Islet of Langerhans (tissue), 1 donor: ENCODE results near the gene CELF3.

Experiments
- FAIRE-seq: peaks from one replicate; lab custom pipeline; 2011; peaks lifted over from hg19 to GRCh38; lab: Jason Lieb, UNC

The CELF3 gene

DNA sequence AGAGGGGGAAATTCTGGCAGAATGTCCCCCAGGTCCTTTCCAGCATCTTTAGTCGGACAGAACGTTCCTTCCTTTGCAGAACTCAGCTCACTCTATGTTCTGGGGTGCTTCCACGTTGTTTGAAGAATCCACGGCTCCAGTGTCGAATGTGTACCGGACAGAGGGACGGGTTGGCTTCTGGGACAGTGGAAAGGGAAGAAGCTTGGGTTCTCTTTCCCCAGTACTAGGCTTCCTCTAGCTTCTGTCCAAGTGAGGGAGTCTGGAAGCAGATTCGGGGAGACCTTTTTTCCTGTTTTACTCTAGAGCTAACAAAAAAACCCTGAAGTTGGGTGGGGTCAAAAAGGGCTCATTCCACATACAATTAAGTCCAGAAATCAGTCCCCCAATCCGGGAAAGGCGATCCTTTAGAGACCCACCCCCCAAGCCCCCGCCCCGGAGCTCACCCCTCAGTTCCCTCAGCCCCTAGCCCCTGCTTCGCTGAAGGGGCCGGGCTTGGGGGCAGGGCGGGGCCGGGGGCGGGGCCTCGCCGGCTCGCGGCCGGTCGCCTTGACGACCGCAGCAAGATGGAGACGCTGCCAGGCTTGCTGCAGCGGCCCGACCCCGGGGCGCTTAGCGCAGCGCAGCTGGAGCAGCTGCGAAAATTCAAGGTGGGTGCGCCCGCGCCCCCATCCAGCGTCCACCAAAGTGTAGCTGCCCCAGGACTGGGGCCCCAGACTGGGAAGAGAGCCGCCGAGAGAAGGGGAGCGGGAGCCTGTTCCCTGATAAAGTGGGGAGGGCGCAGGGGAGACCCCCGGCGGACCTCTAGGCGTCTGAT is 4.6 kb upstream of the CELF3 start, which contains the start of gene RIIAD1:
RIIAD1 (plus strand) TSS at position 549 of the 814 bp plus-strand sequence; CDS start at position 564, 15 bp downstream.
- FAIRE-seq: no peak

DNA sequence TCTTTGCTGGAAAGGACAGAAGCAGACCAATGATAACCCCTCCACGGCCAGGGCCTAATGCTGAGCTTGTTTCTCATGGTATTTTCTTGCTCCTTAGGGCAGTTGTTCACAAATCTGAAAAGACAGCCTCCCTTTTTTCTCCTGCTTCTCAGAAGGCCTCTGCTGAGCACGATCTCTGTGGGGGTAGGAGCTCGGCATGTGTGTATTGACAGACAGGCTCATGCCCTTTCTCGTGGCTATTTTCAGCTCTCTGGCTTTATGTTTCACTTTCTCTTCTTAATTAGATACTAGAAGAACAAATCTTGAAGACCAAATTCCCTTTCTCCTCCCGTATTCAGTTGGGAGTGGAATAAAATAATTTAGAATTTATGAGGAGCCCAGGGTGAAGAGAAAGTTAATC is 4.0 kb upstream of the CELF3 start:
- FAIRE-seq: peak; percentile 75

DNA sequence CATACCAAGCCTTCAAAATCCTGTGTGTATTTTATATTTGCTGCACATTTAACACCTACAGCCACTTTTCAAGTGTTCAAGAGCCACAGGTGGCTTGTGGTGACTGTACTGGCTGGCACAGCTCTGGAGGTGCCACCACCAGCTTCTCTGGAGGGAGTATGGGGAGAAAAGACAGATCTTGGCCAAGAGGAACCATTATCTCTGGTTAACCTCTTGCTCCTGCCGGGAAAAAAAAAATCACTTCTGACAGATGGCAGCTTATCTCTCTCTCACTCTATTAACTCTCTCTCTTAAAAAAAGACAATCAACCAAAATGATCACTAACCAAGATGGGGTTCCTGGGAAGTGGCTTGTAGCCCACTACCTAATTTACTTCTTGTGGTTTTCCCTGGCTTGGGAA is 3.5 kb upstream of the CELF3 start:
- peak; percentile 55 for FAIRE-seq

DNA sequence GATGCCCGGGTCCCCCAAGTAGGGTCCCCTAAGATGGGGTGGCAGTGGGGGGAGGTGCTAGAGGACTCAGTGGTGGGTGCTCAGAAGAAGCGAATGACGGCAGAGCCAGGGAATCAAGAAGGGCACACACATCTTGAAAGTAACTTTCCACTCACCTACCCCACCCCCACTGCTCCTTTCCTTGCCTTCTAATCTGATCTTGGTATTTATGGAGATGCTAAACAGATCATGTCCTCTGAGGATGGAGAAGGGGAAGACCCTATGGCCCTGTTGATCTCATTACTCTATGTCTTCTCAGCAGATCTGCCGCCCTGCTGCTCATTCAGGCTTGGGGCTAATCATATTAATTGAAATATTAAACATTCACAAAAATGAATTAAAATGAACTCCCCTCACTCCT is 2.1 kb upstream of the CELF3 start:
- FAIRE-seq: no peak

DNA sequence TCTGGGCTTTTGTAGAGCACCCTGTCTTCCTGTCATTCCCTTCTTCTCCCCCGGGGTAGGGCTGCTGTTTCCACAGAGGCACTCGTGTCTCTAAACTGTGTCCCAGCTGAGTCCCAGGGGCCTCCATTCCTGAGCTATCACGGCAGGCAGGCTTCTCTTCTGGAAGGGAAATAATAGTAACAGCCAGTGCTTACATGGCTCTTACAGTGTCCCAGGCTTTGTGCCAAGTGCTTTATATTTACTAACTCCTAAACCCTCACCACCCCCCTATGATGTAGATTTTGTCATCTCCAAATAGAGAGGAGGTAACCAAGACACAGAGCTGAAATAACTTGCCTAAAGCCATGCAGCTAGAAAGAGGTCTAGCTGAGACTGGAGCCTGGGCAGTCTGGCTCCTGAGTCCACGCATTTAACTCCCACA is 1.4 kb upstream of the CELF3 start:
- no peak for FAIRE-seq

DNA sequence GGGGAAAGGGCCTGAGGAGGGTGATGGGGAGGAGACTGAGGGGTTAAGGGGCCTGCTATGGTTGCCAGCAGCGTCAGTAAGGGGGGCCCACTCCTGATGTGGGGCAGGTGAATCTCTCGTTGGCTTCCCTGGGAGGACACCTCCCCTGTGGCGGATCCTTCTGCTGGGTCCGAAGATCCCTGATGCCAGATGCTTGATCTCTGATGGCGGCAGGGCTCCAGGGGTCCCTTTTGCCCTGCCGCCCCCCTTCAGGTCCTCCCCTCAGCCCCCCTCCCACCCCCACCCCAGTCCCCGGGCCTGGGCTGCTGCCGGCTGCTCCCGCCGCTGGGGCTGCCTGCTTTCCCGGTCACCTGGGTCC is 219 bp downstream of the CELF3 start:
- no peak for FAIRE-seq

DNA sequence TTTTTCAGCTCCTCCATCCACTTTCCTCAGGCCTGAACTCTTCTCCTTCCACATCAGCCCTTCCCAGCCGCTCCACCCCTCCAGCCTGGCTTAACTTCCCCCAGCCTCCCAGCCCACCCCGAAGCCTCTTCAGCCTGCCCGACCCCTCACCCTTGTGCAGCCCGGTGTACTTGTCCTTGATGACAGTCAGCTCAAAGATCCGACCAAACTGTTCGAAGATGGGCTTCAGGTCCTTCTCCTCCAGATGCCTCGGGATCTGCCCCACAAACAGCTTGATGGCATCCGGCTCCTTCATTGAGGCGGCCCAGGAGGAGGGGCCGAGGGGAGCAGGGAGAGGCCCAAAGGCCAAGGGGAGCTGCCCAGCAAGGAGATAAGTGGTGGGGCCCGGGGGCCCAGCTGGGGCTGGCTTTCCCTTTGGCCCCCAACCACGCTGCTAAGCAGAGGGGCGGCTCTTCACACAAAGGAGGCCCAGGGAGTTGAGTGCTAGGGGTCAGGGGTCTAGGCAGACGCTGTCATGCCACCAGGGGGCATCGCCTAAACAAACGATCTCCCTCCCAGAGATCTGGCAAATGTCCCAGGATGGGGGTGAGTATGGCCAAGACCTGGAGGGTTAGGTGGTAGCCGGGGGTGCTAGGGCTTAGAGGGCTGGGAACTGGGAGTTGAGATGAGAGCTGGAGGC is 738 bp downstream of the CELF3 start:
- FAIRE-seq: no peak

DNA sequence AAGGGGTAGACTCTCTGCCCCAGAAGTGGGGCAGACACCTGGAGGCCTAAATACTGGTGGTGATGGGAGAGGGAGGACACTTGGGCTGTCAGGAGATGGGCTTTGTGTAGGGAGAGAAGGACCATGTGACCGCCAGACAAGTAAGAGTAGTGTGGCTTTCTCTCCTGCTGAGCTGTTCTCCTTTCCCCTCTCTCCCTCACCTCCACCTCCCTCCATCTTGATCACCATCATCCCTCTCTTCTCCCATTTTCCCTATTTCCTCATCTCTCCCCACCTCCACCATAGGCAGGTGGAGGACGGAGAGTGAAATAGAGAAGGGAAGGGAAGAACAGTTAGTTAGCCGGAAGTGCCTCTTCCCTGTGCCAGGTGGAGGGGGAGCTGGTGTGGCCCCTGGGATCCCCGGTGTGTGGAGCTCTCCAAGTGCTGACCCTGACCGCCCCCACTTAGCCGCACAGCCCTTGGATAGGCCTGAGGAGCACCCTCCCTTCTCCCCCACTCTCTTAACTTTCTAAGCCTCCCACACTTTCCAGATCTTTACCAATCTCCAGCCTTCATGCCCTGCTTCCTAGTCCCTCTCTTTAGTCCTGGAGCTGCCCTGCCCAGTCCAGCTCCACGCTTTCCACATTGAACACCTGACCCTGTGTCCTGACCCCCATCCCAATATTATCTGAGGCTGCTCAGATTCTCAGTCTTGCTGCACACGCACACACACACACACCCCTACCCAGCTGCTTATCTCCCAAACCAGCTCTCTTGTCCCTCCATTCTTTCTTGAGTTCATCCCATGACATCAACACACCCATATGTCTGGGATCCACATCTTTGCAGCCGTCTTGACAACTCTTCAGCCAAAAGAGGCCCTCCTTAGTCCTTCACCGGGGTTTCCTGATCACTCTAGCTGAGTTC is 1.5 kb downstream of the CELF3 start:
- no peak for FAIRE-seq

DNA sequence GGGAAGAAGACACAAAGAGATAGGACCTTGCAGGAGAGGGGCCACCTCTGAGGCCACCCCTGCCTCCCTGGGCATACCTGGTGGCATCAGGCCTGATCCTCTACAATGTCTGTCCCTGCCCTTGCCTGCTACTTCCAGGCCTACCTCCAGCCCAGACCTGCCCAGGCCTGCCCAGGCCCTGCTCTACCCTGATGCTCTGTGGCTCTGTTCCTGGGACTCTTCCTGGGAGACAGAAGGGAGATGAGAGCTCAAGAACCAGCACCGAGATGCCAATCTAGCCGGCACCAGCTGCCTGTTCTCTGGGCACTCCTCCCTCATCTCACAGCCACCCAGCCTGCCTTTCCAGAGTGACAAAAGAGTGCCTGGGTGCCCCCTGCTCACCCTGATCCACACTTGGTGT is 2.7 kb downstream of the CELF3 start:
- no peak for FAIRE-seq

DNA sequence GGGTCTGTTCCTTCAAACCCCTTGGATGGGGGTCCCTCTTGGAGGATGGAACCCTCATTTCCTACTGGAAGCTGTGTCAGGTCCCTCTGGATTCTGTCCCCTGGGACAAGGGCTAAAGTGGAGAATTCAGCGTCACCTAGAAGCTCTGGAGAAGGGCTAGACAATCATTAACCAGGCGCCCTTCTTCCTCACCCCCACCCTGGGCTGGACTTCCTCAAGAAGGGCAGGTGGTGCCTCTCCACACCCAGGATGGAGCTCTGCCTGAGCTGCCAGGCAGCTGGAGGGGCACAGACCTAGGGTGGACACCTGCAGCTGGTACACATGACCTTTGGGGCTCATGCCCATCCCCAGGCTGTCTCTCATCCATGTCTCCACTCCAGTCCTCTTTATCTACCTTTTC is 3.6 kb downstream of the CELF3 start:
- FAIRE-seq: peak; percentile 76

DNA sequence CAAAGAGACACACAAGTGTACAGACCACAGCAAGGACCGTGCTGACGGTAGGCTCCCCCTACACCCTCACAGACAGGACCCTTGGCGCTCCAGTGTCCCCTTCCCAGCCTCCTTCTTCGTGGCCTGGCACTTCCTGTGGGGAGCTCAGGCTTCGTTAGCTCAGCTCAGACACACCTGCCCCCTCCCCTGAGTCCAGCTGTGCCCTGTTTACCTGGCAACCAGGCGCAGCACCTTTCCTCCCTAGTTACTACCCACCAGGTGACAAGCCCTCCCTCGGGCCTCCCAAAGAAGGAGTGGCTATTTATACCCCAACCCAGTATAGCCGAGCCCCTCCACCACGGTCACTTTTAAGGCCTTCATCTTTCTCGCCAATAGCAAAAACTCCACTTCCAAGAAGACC is 4.7 kb downstream of the CELF3 start:
- FAIRE-seq: no peak

DNA sequence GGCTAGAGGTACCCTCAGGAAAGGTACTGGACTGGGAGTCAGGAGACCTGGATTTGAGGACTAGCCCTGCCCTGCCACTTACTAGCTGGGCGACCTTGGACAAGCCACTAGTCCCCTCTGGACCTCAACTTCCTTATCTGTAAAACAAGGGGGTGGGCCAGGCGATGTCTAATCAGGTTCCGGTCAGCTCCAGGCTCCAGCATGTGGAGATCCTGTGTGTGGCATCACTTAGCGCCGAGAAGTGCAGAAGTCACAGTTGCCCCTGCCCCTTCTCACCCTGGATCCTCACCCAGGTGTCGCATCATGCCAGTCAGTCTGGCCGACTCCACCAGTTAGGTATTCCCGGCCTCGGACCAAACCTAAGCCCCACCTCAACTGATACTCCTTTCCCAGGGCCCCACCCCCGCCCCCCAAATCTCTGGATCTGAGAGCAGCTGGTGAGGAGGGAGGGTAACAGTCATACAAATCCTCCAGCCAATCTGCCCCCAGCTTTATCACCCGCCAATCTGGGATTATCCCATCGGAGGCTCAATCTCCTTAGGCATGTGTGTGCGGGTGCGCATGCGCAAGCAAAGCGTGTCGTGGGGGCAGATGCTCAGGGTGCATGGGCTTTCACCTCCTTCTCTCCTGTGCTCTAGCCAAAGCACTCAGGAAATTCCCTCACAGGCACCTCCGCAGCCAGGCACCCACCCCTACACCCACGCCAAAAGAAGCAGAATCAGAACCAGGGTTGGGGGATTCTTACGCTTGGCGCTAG is 5.4 kb downstream of the CELF3 start:
- FAIRE-seq: no peak

DNA sequence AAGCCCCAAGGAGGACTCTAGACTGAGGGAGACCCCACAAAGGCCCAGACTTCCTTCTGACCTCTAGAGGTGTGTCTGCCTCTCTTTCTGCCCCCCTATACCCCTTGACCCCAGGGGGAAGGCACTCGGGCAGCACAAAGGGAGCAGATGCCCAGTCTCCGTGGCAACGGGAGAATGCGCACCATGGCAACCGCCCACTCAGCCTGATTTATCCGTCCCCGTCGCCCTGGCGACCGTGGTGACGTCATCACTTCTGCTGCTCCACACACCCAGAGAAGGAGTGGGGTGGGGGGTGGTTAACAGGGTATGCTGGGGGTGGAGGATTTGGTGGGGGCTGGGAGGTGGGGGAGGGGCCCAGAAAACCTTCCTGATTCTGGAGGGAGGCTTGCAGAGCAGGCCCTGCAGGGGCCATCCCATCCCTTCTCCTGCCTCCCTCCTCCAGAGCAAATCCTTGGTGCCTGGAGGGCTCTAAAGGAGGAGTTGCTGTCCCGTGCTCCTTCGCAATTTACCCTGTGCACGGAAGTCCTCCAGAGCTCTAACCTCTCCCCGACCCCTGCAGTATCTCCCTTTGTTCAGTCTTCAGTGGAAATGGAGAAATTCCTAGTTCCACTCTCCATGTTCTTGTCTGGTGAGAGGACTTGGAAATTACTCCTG is 6.3 kb downstream of the CELF3 start:
- no peak for FAIRE-seq

DNA sequence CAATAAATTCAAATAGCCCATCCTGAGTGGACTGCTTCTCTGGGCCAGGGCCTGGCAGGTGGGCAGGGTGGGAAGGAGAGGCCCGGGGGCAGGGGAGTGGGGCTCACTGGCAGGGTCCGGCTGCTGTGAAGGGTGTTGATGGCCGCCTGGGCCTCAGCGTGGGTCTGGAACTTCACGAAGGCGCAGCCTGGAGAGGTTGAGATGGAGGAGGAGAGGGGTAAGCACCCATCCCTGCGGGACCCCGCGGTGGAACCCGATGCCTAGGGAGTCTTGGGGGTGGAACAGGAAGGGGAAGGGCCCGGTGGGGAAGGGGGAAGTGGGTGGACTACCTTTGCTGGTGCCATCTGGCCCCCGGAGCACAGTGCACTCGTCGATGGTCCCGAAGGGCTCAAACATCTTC is 7.7 kb downstream of the CELF3 start:
- no peak for FAIRE-seq

DNA sequence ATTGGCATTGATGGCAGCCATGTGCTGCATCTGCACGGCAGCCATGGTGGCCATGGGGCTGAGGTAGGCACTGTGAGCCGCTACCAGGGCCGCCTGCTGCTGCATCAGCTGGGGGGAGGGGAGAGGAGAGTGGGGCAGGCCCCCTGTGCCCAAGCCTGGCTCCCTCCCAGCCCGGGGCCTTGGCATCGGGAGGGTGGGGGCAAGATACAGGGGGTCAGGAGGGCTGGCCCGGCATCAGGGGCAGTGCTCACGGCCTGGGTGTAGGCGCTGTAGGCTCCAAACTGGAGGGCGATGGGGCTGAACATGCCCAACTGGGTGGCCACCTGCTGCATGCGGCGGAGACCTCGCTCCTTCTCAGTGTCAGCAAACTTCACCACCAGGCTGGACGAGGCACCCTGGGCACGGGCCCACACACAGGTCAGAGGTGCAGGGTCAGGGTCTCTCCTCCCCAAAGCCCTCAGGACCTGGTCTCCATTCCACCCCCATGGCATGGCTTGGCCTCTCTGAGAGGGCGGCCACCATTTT is 9.0 kb downstream of the CELF3 start:
- no peak for FAIRE-seq

DNA sequence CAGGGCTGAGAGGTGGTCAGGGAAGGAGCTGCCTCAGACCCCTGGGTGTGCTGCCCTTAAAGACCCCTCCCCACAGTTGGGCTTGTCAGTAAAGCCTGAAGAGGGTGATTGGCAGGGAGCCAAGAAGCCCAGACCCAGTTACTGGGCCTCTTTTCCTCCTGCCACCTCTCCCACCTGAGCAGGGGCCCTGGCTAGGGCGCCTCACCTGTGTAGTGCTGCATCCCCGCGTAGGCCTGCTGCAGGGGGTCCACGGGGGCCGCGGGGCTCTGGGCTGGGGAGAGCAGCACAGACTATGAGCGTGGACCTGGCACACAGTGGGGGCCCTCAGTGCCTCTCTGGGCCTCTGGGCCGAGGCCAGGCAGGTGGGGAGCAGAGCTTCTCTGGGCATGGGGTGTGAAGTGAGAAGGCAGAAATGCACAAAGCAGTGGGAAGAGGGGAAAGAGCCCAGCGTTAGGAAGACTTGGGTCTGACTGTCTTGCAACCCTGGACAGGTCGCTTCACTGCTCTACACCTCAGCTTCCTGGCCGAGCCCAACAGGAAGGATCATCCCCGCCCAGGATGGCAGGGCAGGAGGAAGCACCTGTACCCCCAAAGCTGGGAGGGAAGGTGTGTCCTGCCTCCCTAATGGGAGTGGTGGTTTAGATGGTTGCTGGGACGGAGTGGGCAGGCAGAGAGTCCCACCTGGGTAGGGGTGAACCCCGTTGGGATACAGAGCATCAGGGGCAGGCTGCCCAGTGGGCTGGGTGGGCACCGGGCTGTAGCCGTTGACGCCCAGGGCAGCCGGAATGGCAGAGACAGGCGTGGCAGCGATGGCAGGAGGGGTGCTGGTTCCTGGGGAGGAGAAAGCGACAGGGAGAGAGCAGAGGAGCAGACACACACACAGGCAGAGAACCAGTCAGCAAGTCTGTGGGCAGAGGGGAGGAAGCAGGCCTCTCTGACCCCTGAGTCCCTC is 9.9 kb downstream of the CELF3 start:
- FAIRE-seq: no peak

DNA sequence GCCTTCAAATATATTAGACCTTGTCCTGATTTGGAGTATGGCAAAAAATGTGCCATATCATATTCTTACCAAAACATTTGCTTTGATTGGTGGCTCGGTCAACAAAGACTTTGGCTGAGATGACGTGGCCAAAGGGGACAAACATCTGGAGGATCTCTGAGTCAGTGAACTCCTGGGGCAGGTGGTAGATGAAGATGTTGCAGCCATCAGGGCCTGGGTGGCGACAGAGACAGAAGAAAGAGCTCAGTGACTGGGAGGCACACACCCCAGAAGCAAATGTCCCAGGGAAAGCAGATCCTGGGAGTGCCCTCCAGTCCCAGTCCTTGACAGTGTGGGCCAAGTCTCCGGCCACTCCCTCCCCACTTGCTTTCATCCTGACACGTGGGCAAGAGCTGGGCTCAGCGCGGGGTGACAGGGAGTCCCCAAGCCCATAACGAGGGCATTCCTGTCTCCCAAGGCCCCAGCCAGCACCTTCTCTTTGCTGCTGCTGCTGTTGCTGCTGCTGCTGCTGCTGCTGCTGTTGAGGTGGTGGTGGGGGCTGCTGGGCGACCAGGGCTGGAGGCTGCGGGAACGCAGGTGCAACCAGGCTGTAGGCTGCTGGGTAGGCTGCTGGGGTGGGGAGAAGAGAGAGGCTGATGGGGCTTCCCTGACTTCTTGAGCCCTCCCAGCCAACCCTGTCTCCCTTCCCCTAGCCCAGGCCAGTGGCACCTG is 10.7 kb downstream of the CELF3 start:
- FAIRE-seq: no peak

DNA sequence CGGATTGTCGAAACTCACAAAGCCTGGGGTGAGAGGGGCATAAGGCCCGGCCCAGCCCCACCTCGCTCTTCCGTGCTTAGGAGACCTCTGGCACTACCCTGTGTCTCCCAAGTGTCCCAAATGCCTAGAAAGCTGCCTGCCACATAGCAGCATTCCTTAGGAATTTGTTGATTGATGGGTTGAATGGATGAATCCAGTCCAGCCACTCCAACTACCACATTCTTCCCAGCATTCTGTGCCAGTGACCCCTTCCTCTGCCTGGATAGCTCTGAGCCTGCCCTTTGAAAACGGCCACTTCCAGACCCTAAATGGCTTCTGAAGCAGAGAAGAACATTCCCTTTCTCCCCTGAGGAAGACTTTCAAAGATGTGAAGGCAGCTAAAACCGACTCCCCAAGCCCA is 11.5 kb downstream of the CELF3 start:
- FAIRE-seq: no peak

DNA sequence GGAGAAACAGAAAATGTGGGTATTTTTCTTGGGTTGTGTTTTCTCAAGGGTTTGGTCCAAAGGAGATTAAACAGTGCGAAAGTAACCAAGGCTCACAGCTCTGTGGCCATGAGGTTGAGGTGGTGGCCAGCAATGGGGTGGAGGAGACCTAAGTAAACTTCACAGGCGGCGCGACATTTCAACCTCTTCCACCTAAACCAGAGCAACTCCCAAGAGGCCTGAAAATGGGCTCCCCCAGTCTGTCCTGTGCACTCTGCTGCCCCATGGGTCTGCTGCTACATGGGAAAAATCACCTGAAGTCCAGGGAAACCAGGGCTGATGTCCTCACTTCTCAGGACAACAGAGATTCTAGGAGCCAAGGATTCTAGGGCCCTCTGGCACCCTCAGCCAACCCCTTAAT is 12.4 kb downstream of the CELF3 start:
- no peak for FAIRE-seq

DNA sequence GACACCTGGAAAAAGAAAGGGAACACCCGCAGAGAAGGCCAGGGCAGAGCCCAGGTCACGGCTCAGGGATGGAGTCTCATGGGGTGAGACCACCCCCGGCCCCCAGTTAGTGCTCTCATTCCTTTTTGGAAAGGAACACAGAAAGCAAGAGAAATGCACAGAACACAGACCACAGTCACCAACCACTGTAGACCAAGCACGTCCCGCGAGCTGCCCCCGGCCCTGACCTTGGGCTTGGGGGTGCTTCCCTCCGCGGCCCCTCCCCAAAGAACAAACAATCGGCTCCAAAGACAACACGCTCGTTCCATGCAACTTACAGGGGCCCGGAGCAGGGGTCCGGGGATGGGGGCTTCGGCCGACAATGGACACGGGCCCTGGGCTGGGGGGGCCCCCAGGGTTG is 12.8 kb downstream of the CELF3 start:
- FAIRE-seq: no peak
